ENCODE data around the gene SMARCAL1.

Gene SMARCAL1

GRCh38 chr2:216385478-216385877 lies 26.8 kb upstream of the SMARCAL1 start:
- no peak for DNase-seq (ENCODE audit: low read depth, low spot score)
- H3K4me1 ChIP-seq (ENCODE audit: insufficient read depth, insufficient read length): no peaks in the 10 kb centered on the region
- H3K9ac ChIP-seq (ENCODE audit: insufficient read length, low read depth): no peak overlapping the region
- no peak for TF ChIP-seq SUZ12 (IDR thresholded peaks at IDR 0.05; ENCODE audit: extremely low read depth, insufficient read depth, insufficient read length)
- H3K9me3 ChIP-seq (ENCODE audit: insufficient read depth, low read length): peaks cover 12% of the 10 kb centered on the region
- no peaks in the 10 kb centered on the region for H3K36me3 ChIP-seq (ENCODE audit: insufficient read depth, insufficient read length, low read length)
- H3K27me3 ChIP-seq (ENCODE audit: insufficient read depth, insufficient read length): no peaks in the 10 kb centered on the region
- no peak overlapping the region for H3K4me3 ChIP-seq (ENCODE audit: insufficient read length, low read depth)

- no peak for DNase-seq (ENCODE audit: low read depth, low spot score)
- TF ChIP-seq ZNF274 (IDR thresholded peaks at IDR 0.05; ENCODE audit: low read depth, low read length) (no peak), SUZ12 (IDR thresholded peaks at IDR 0.05; ENCODE audit: extremely low read depth, insufficient read depth, insufficient read length) (no peak), YY1 (IDR thresholded peaks at IDR 0.05; ENCODE audit: insufficient read depth, insufficient read length) (no peak)
- no peaks in the 10 kb centered on the region for H3K27me3 ChIP-seq (ENCODE audit: insufficient read depth, insufficient read length)
- no peak overlapping the region for H3K4me3 ChIP-seq (ENCODE audit: insufficient read length, low read depth)
- H3K9ac ChIP-seq (ENCODE audit: insufficient read length, low read depth): no peak overlapping the region
- H3K36me3 ChIP-seq (ENCODE audit: insufficient read depth, insufficient read length, low read length): no peaks in the 10 kb centered on the region
- H3K9me3 ChIP-seq (ENCODE audit: insufficient read depth, low read length): peaks cover 12% of the 10 kb centered on the region
- no peaks in the 10 kb centered on the region for H3K4me1 ChIP-seq (ENCODE audit: insufficient read depth, insufficient read length)
These were observed 25.0 kb upstream of the SMARCAL1 start for GRCh38 chr2:216387262-216387661.

- no peak overlapping the region for H3K9ac ChIP-seq (ENCODE audit: insufficient read length, low read depth)
- H3K9me3 ChIP-seq (ENCODE audit: insufficient read depth, low read length): peaks cover 8% of the 10 kb centered on the region; the same call in 1 of the 2 replicates
- H3K4me1 ChIP-seq (ENCODE audit: insufficient read depth, insufficient read length): no peaks in the 10 kb centered on the region
- TF ChIP-seq SUZ12 (IDR thresholded peaks at IDR 0.05; ENCODE audit: extremely low read depth, insufficient read depth, insufficient read length): no peak
- no peak for TF ChIP-seq YY1 (IDR thresholded peaks at IDR 0.05; ENCODE audit: insufficient read depth, insufficient read length)
- no peak for TF ChIP-seq ZNF274 (IDR thresholded peaks at IDR 0.05; ENCODE audit: low read depth, low read length)
- H3K36me3 ChIP-seq (ENCODE audit: insufficient read depth, insufficient read length, low read length): no peaks in the 10 kb centered on the region
- no peak for DNase-seq (ENCODE audit: low read depth, low spot score)
- no peak overlapping the region for H3K4me3 ChIP-seq (ENCODE audit: insufficient read length, low read depth)
- H3K27me3 ChIP-seq (ENCODE audit: insufficient read depth, insufficient read length): no peaks in the 10 kb centered on the region
These were observed 24.0 kb upstream of the SMARCAL1 start for GRCh38 chr2:216388046-216388884.

- H3K9me3 ChIP-seq (ENCODE audit: insufficient read depth, low read length): peaks cover 8% of the 10 kb centered on the region; the same call in 1 of the 2 replicates
- H3K36me3 ChIP-seq (ENCODE audit: insufficient read depth, insufficient read length, low read length): no peaks in the 10 kb centered on the region
- DNase-seq (ENCODE audit: low read depth, low spot score): no peak
- H3K9ac ChIP-seq (ENCODE audit: insufficient read length, low read depth): no peak overlapping the region
- no peak overlapping the region for H3K4me3 ChIP-seq (ENCODE audit: insufficient read length, low read depth)
- H3K27me3 ChIP-seq (ENCODE audit: insufficient read depth, insufficient read length): no peaks in the 10 kb centered on the region
- TF ChIP-seq YY1 (IDR thresholded peaks at IDR 0.05; ENCODE audit: insufficient read depth, insufficient read length) (no peak), ZNF274 (IDR thresholded peaks at IDR 0.05; ENCODE audit: low read depth, low read length) (no peak), SUZ12 (IDR thresholded peaks at IDR 0.05; ENCODE audit: extremely low read depth, insufficient read depth, insufficient read length) (no peak)
- H3K4me1 ChIP-seq (ENCODE audit: insufficient read depth, insufficient read length): no peaks in the 10 kb centered on the region
These were observed 22.7 kb upstream of the SMARCAL1 start for GRCh38 chr2:216389570-216389969.

GRCh38 chr2:216391401-216391800 lies 20.9 kb upstream of the SMARCAL1 start:
- H3K27me3 ChIP-seq (ENCODE audit: insufficient read depth, insufficient read length): no peaks in the 10 kb centered on the region
- H3K36me3 ChIP-seq (ENCODE audit: insufficient read depth, insufficient read length, low read length): no peaks in the 10 kb centered on the region
- no peak for DNase-seq (ENCODE audit: low read depth, low spot score)
- H3K9ac ChIP-seq (ENCODE audit: insufficient read length, low read depth): no peak overlapping the region
- no peak for TF ChIP-seq SUZ12 (IDR thresholded peaks at IDR 0.05; ENCODE audit: extremely low read depth, insufficient read depth, insufficient read length)
- TF ChIP-seq YY1 (IDR thresholded peaks at IDR 0.05; ENCODE audit: insufficient read depth, insufficient read length): no peak
- no peak for TF ChIP-seq ZNF274 (IDR thresholded peaks at IDR 0.05; ENCODE audit: low read depth, low read length)
- H3K4me1 ChIP-seq (ENCODE audit: insufficient read depth, insufficient read length): no peaks in the 10 kb centered on the region
- peaks cover 8% of the 10 kb centered on the region; the same call in 1 of the 2 replicates for H3K9me3 ChIP-seq (ENCODE audit: insufficient read depth, low read length)
- H3K4me3 ChIP-seq (ENCODE audit: insufficient read length, low read depth): no peak overlapping the region

GRCh38 chr2:216392018-216392562 lies 20.2 kb upstream of the SMARCAL1 start:
- no peak overlapping the region for H3K4me3 ChIP-seq (ENCODE audit: insufficient read length, low read depth)
- no peaks in the 10 kb centered on the region for H3K36me3 ChIP-seq (ENCODE audit: insufficient read depth, insufficient read length, low read length)
- no peak overlapping the region for H3K9ac ChIP-seq (ENCODE audit: insufficient read length, low read depth)
- peaks cover 7% of the 10 kb centered on the region; the same call in 1 of the 2 replicates for H3K9me3 ChIP-seq (ENCODE audit: insufficient read depth, low read length)
- no peak for TF ChIP-seq SUZ12 (IDR thresholded peaks at IDR 0.05; ENCODE audit: extremely low read depth, insufficient read depth, insufficient read length)
- no peak for TF ChIP-seq ZNF274 (IDR thresholded peaks at IDR 0.05; ENCODE audit: low read depth, low read length)
- no peaks in the 10 kb centered on the region for H3K4me1 ChIP-seq (ENCODE audit: insufficient read depth, insufficient read length)
- DNase-seq (ENCODE audit: low read depth, low spot score): no peak
- H3K27me3 ChIP-seq (ENCODE audit: insufficient read depth, insufficient read length): no peaks in the 10 kb centered on the region

GRCh38 chr2:216392945-216393840 lies 19.1 kb upstream of the SMARCAL1 start:
- Histone ChIP-seq H3K4me3 (ENCODE audit: insufficient read length, low read depth) (no peak overlapping the region), H3K4me1 (ENCODE audit: insufficient read depth, insufficient read length) (no peaks in the 10 kb centered on the region), H3K9ac (ENCODE audit: insufficient read length, low read depth) (no peak overlapping the region), H3K27me3 (ENCODE audit: insufficient read depth, insufficient read length) (no peaks in the 10 kb centered on the region), H3K36me3 (ENCODE audit: insufficient read depth, insufficient read length, low read length) (no peaks in the 10 kb centered on the region), H3K9me3 (ENCODE audit: insufficient read depth, low read length) (no peaks in the 10 kb centered on the region)
- DNase-seq (ENCODE audit: low read depth, low spot score): no peak
- TF ChIP-seq SUZ12 (IDR thresholded peaks at IDR 0.05; ENCODE audit: extremely low read depth, insufficient read depth, insufficient read length) (no peak), ZNF274 (IDR thresholded peaks at IDR 0.05; ENCODE audit: low read depth, low read length) (no peak), YY1 (IDR thresholded peaks at IDR 0.05; ENCODE audit: insufficient read depth, insufficient read length) (no peak)

All from NT2/D1 (cell line).